ENCODE results near the gene CAGE1. TPM values are rescaled to one million over a fixed set of nuclear protein-coding genes. Genes with fewer than 3 reads are reported as not detected.

The CAGE1 gene
- total RNA-seq, 1 donor from 2014 or later, result not detected

GRCh38 chr6:7417684-7418083 lies 28.1 kb upstream of the CAGE1 start:
- DNase-seq (ENCODE audit: extremely low spot score in 2 of 2), result no peak
- Histone ChIP-seq H3K27ac (no peak overlapping the region), H3K4me3 (no peak overlapping the region), H3K36me3 (peaks cover 0 to 35% of the 10 kb centered on the region in 2 donors), H3K4me1 (no peaks in the 10 kb centered on the region), H3K27me3 (no peaks in the 10 kb centered on the region), H3K9me3 (no peaks in the 10 kb centered on the region)
- intact Hi-C loops (cut with DNase I), result no loop called here
- TF ChIP-seq POLR2AphosphoS5 (IDR thresholded peaks at IDR 0.05; ENCODE audit: insufficient read depth in 1 of 2, low read depth in 1 of 2) (no peak), CTCF (IDR thresholded peaks at IDR 0.05) (no peak), POLR2A (IDR thresholded peaks at IDR 0.05) (no peak)

- no peaks in the 10 kb centered on the region for H3K9me3 ChIP-seq
- H3K27me3 ChIP-seq, result no peaks in the 10 kb centered on the region
- no peak overlapping the region for H3K4me3 ChIP-seq
- H3K36me3 ChIP-seq, result peaks cover 0 to 61% of the 10 kb centered on the region in 2 donors
- H3K27ac ChIP-seq, result no peak overlapping the region
- TF ChIP-seq POLR2A (IDR thresholded peaks at IDR 0.05) (no peak), CTCF (IDR thresholded peaks at IDR 0.05) (no peak), POLR2AphosphoS5 (IDR thresholded peaks at IDR 0.05; ENCODE audit: insufficient read depth in 1 of 2, low read depth in 1 of 2) (no peak)
- no peak for DNase-seq (ENCODE audit: extremely low spot score in 2 of 2)
- intact Hi-C loops (cut with DNase I), result no loop called here
- H3K4me1 ChIP-seq, result no peaks in the 10 kb centered on the region
These were observed 25.3 kb upstream of the CAGE1 start for GRCh38 chr6:7414811-7415210.

GRCh38 chr6:7413151-7413823 lies 23.7 kb upstream of the CAGE1 start:
- Histone ChIP-seq H3K9me3 (no peaks in the 10 kb centered on the region), H3K4me3 (no peak overlapping the region), H3K4me1 (no peaks in the 10 kb centered on the region), H3K36me3 (peaks cover 0 to 74% of the 10 kb centered on the region in 2 donors), H3K27me3 (no peaks in the 10 kb centered on the region), H3K27ac (no peak overlapping the region)
- DNase-seq (ENCODE audit: extremely low spot score in 2 of 2), result no peak
- intact Hi-C loops (cut with DNase I), result no loop called here
- no peak for TF ChIP-seq POLR2A (IDR thresholded peaks at IDR 0.05)
- no peak for TF ChIP-seq CTCF (IDR thresholded peaks at IDR 0.05)
- TF ChIP-seq POLR2AphosphoS5 (IDR thresholded peaks at IDR 0.05; ENCODE audit: insufficient read depth in 1 of 2, low read depth in 1 of 2), result no peak

- peaks cover 0 to 86% of the 10 kb centered on the region in 2 donors for H3K36me3 ChIP-seq
- intact Hi-C loops (cut with DNase I), result no loop called here
- no peak for TF ChIP-seq POLR2AphosphoS5 (IDR thresholded peaks at IDR 0.05; ENCODE audit: insufficient read depth in 1 of 2, low read depth in 1 of 2)
- no peak for TF ChIP-seq CTCF (IDR thresholded peaks at IDR 0.05)
- no peak for TF ChIP-seq POLR2A (IDR thresholded peaks at IDR 0.05)
- no peak for DNase-seq (ENCODE audit: extremely low spot score in 2 of 2)
- no peaks in the 10 kb centered on the region for H3K27me3 ChIP-seq
- H3K4me3 ChIP-seq, result no peak overlapping the region
- H3K4me1 ChIP-seq, result no peaks in the 10 kb centered on the region
- no peaks in the 10 kb centered on the region for H3K9me3 ChIP-seq
- no peak overlapping the region for H3K27ac ChIP-seq
These were observed 21.8 kb upstream of the CAGE1 start for GRCh38 chr6:7411328-7411727.

GRCh38 chr6:7410851-7411250 lies 21.3 kb upstream of the CAGE1 start:
- TF ChIP-seq CTCF (IDR thresholded peaks at IDR 0.05) (no peak), POLR2A (IDR thresholded peaks at IDR 0.05) (no peak), POLR2AphosphoS5 (IDR thresholded peaks at IDR 0.05; ENCODE audit: insufficient read depth in 1 of 2, low read depth in 1 of 2) (no peak)
- Histone ChIP-seq H3K27ac (no peak overlapping the region), H3K36me3 (peaks cover 0 to 86% of the 10 kb centered on the region in 2 donors), H3K27me3 (no peaks in the 10 kb centered on the region), H3K4me3 (no peak overlapping the region), H3K9me3 (no peaks in the 10 kb centered on the region), H3K4me1 (no peaks in the 10 kb centered on the region)
- intact Hi-C loops (cut with DNase I), result no loop called here
- DNase-seq (ENCODE audit: extremely low spot score in 2 of 2), result no peak
